Measurements from ENCODE around the gene AGBL1. TPM values are rescaled to one million over a fixed set of nuclear protein-coding genes. Genes with fewer than 3 reads are reported as not detected.

Gene AGBL1
- total and polyA plus RNA-seq, 2 donors (not counting 1 experiment from before 2014, with no cell fraction given), result not detected

DNA sequence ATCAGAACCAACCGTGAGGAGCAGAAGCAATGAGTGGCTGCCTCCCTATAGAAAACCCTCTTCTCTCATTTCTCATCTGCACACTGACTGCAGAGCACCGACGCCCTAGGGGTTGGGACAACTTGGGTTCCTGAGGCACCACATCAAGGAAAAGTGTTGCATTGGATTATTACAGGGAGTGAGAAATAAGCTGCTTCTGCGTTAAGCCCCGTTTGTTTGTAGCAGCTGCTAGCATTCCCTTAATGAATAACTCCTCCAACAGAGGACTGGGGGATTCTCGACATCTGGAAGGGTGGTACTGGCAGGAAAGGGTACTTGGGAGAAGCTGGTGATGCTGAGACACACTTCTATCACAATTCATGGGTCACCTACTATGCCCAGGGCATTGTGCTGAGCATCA, 25.3 kb upstream of the AGBL1 start:
- Histone ChIP-seq H2AFZ (ENCODE audit: insufficient read depth, low read depth, low read length, poor library complexity, severe bottlenecking) (no peak overlapping the region), H3K4me2 (replicated peaks; ENCODE audit: low read depth, low read length, poor library complexity, severe bottlenecking) (no peak overlapping the region), H3K9me3 (ENCODE audit: control extremely low read depth in 1 of 3, control insufficient read depth in 2 of 3, insufficient read depth in 1 of 3, low read length in 2 of 3) (peaks cover 0 to 2% (median 0%) of the 10 kb centered on the region in 3 donors), H3K9ac (ENCODE audit: low read length) (no peak overlapping the region), H3K36me3 (replicated peaks in 1 of 2; ENCODE audit: control extremely low read depth in 1 of 2, control insufficient read depth in 1 of 2, extremely low read depth in 1 of 2, insufficient read depth in 2 of 2, low read length in 1 of 2) (no peaks in the 10 kb centered on the region), H4K20me1 (ENCODE audit: control insufficient read depth, insufficient read depth, low read length, poor library complexity, severe bottlenecking) (no peaks in the 10 kb centered on the region), H3K27me3 (replicated peaks in 1 of 4; ENCODE audit: control extremely low read depth in 1 of 4, control insufficient read depth in 3 of 4, insufficient read depth in 4 of 4, low read length in 3 of 4) (peaks cover 0 to 2% (median 0%) of the 10 kb centered on the region in 4 experiments), H3K79me2 (ENCODE audit: control insufficient read depth, insufficient read depth, low read length) (no peaks in the 10 kb centered on the region), H3K27ac (ENCODE audit: low read length in 2 of 2) (no peak overlapping the region), H3K4me1 (ENCODE audit: control insufficient read depth in 2 of 2, insufficient read depth in 2 of 2, low read length in 2 of 2) (no peaks in the 10 kb centered on the region), H3K4me3 (ENCODE audit: control extremely low read depth in 1 of 5, extremely low read depth in 1 of 5, insufficient read depth in 1 of 5, low read depth in 2 of 5, low read length in 4 of 5) (no peak overlapping the region)
- Mint-ChIP-seq H3K27me3 (peaks cover 4% of the 10 kb centered on the region), H3K9me3 (ENCODE audit: insufficient read depth) (no peaks in the 10 kb centered on the region), H3K27ac (no peak overlapping the region), H3K4me3 (no peak overlapping the region), H3K4me1 (no peaks in the 10 kb centered on the region)
- no peak for TF ChIP-seq EZH2 (IDR thresholded peaks at IDR 0.05; ENCODE audit: borderline replicate concordance, insufficient read depth, low read depth, low read length, poor library complexity, severe bottlenecking)
- TF ChIP-seq, protein P1, sequence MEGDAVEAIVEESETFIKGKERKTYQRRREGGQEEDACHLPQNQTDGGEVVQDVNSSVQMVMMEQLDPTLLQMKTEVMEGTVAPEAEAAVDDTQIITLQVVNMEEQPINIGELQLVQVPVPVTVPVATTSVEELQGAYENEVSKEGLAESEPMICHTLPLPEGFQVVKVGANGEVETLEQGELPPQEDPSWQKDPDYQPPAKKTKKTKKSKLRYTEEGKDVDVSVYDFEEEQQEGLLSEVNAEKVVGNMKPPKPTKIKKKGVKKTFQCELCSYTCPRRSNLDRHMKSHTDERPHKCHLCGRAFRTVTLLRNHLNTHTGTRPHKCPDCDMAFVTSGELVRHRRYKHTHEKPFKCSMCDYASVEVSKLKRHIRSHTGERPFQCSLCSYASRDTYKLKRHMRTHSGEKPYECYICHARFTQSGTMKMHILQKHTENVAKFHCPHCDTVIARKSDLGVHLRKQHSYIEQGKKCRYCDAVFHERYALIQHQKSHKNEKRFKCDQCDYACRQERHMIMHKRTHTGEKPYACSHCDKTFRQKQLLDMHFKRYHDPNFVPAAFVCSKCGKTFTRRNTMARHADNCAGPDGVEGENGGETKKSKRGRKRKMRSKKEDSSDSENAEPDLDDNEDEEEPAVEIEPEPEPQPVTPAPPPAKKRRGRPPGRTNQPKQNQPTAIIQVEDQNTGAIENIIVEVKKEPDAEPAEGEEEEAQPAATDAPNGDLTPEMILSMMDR (IDR thresholded peaks at IDR 0.05), result no peak
- ChIA-PET POLR2A (no interaction called here), CTCF (no interaction called here)
- 80% methylated on average over 4 of the region's 6 CpGs for WGBS (ENCODE audit: insufficient coverage)
- intact Hi-C loops (cut with micrococcal nuclease), result no loop called here
- no peak for DNase-seq
- ATAC-seq (ENCODE audit: low read depth), result no peak

- Histone ChIP-seq H4K20me1 (ENCODE audit: control insufficient read depth, insufficient read depth, low read length, poor library complexity, severe bottlenecking) (no peaks in the 10 kb centered on the region), H2AFZ (ENCODE audit: insufficient read depth, low read depth, low read length, poor library complexity, severe bottlenecking) (no peak overlapping the region), H3K9ac (ENCODE audit: low read length) (no peak overlapping the region), H3K36me3 (replicated peaks in 1 of 2; ENCODE audit: control extremely low read depth in 1 of 2, control insufficient read depth in 1 of 2, extremely low read depth in 1 of 2, insufficient read depth in 2 of 2, low read length in 1 of 2) (no peaks in the 10 kb centered on the region), H3K27me3 (replicated peaks in 1 of 4; ENCODE audit: control extremely low read depth in 1 of 4, control insufficient read depth in 3 of 4, insufficient read depth in 4 of 4, low read length in 3 of 4) (peaks cover 0 to 2% (median 0%) of the 10 kb centered on the region in 4 experiments), H3K4me2 (replicated peaks; ENCODE audit: low read depth, low read length, poor library complexity, severe bottlenecking) (no peak overlapping the region), H3K79me2 (ENCODE audit: control insufficient read depth, insufficient read depth, low read length) (no peaks in the 10 kb centered on the region), H3K4me1 (ENCODE audit: control insufficient read depth in 2 of 2, insufficient read depth in 2 of 2, low read length in 2 of 2) (no peaks in the 10 kb centered on the region), H3K9me3 (ENCODE audit: control extremely low read depth in 1 of 3, control insufficient read depth in 2 of 3, insufficient read depth in 1 of 3, low read length in 2 of 3) (peaks cover 0 to 2% (median 0%) of the 10 kb centered on the region in 3 donors), H3K4me3 (ENCODE audit: control extremely low read depth in 1 of 5, extremely low read depth in 1 of 5, insufficient read depth in 1 of 5, low read depth in 2 of 5, low read length in 4 of 5) (no peak overlapping the region), H3K27ac (ENCODE audit: low read length in 2 of 2) (no peak overlapping the region)
- TF ChIP-seq, protein P1 (IDR thresholded peaks at IDR 0.05), result no peak
- TF ChIP-seq EZH2 (IDR thresholded peaks at IDR 0.05; ENCODE audit: borderline replicate concordance, insufficient read depth, low read depth, low read length, poor library complexity, severe bottlenecking), result no peak
- CTCF ChIA-PET, result no interaction called here
- H3K9me3 Mint-ChIP-seq (ENCODE audit: insufficient read depth), result no peaks in the 10 kb centered on the region
- H3K27me3 Mint-ChIP-seq, result peaks cover 4% of the 10 kb centered on the region
- no peaks in the 10 kb centered on the region for H3K4me1 Mint-ChIP-seq
- ATAC-seq (ENCODE audit: low read depth) (no peak), DNase-seq (no peak)
- POLR2A ChIA-PET, result no interaction called here
- H3K4me3 Mint-ChIP-seq, result no peak overlapping the region
- no peak overlapping the region for H3K27ac Mint-ChIP-seq
- intact Hi-C loops (cut with micrococcal nuclease), result no loop called here
- 89% methylated on average over 3 of the region's 4 CpGs for WGBS (ENCODE audit: insufficient coverage)
Measured at GRCh38 chr15:86055688-86056087, 24.0 kb upstream of the AGBL1 start.

All from B cell (primary cell).